Endodermal cell (in vitro differentiated cells): ENCODE measurements around the gene ECE1. TPM values are rescaled to one million over a fixed set of nuclear protein-coding genes. Genes with fewer than 3 reads are reported as not detected.
"Not testable (repeated sequence)": the region's sequence is repeated elsewhere in the genome, so short reads cannot be mapped to it uniquely, and the experiment has no call there.

Experiments
- DNase-seq: peaks from one replicate; pipeline ENCODE4 v3.0.0-alpha.2; 2017
- H3K27ac ChIP-seq: 2 replicates; pipeline ENCODE4 v1.5.1; 2013; ENCODE audit warnings: mild to moderate bottlenecking, low read depth, low read length, moderate library complexity
- H3K27me3 ChIP-seq: 2 replicates; pipeline ENCODE4 v1.6.1; 2013; ENCODE audit warnings: mild to moderate bottlenecking, low read length, moderate library complexity; ENCODE audit not compliant: insufficient read depth, control insufficient read depth, poor library complexity, severe bottlenecking
- H3K36me3 ChIP-seq: 2 replicates; pipeline ENCODE4 v1.7.0; 2013; ENCODE audit warnings: mild to moderate bottlenecking, low read length, moderate library complexity; ENCODE audit not compliant: control insufficient read depth, insufficient read depth
- H3K4me1 ChIP-seq: one replicate; pipeline ENCODE4 v1.7.0; 2013; ENCODE audit warnings: low read length; ENCODE audit not compliant: control insufficient read depth, insufficient read depth
- H3K4me3 ChIP-seq: 2 replicates; pipeline ENCODE4 v1.5.1; 2013; ENCODE audit warnings: mild to moderate bottlenecking, low read length, moderate library complexity
- H3K9ac ChIP-seq: 2 replicates; pipeline ENCODE4 v1.6.1; 2013; ENCODE audit warnings: mild to moderate bottlenecking, low read length, moderate library complexity; ENCODE audit not compliant: poor library complexity, severe bottlenecking; ENCODE audit errors: extremely low read depth
- H3K9me3 ChIP-seq: 2 replicates; pipeline ENCODE4 v1.6.1; 2013; ENCODE audit warnings: mild to moderate bottlenecking, low read length, moderate library complexity; ENCODE audit not compliant: control insufficient read depth
- H3K27ac Mint-ChIP-seq: 2 replicates; pipeline ENCODE4 v1.8.0; 2020; ENCODE audit warnings: mixed read lengths
- H3K27me3 Mint-ChIP-seq: 2 replicates; pipeline ENCODE4 v1.8.0; 2021; ENCODE audit warnings: mild to moderate bottlenecking, mixed read lengths; ENCODE audit not compliant: insufficient read depth
- H3K36me3 Mint-ChIP-seq: 2 replicates; pipeline ENCODE4 v1.8.0; 2020; ENCODE audit warnings: low read depth, mixed read lengths
- H3K4me1 Mint-ChIP-seq: 2 replicates; pipeline ENCODE4 v1.8.0; 2020; ENCODE audit warnings: mixed read lengths
- H3K4me3 Mint-ChIP-seq: 2 replicates; pipeline ENCODE4 v1.8.0; 2020; ENCODE audit warnings: mild to moderate bottlenecking, moderate library complexity, mixed read lengths
- H3K9me3 Mint-ChIP-seq: 2 replicates; pipeline ENCODE4 v1.8.0; 2020; ENCODE audit warnings: mild to moderate bottlenecking, mixed read lengths
- WGBS, 2 experiments: methylation state at CpG; one replicate each; pipeline versions ENCODE4 v1.1.5 to v1.1.7; 2013; ENCODE audit warnings: missing lambda C conversion rate in 2 of 2, mixed read lengths in 1 of 2; ENCODE audit not compliant: insufficient coverage in 1 of 2, insufficient read length in 1 of 2; 5-methylcytosine and 5-hydroxymethylcytosine counted together
- total RNA-seq, 2 donors: library from RNA; stranded (reverse); fragmentation: NEBNext Ultra II Directional in 1 of 2; extraction: Animal tissue kit (Norgen Biotek cat#: 25700) in 1 of 2; gene quantifications; 2 replicates in 1 of 2; 3 replicates in 1 of 2; pipeline ENCODE4 v1.2.1, GENCODE V29; 2021
- TF ChIP-seq, protein P1 (sequence below): fragments of 200-600 bp; sonication (generic); conservative IDR thresholded peaks from 2 replicates; pipeline ENCODE4 v1.5.0; 2021; ENCODE audit warnings: antibody characterized with exemption, mild to moderate bottlenecking

The ECE1 gene
- total RNA-seq, 2 donors from 2014 or later, result 47.8 to 57.9 TPM

DNA sequence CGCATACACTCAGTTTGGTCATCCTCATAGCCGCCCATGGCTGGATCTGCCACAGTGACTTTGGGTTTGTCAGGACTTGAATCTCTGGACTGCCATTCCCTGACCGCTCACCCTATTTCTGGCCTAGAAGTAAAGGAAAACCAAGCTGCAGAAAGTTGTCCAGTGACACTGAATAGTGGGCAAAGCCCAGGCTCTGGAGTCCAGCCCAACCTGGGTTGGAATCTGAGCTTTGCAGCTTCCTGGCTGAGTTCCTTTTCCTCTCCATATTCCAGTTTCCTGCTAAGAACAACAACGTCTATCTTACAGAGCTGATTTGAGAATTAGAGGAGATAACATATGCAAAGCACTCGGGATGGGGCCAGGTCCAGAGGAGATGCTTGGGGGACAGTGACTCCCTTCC, 98.0 kb downstream of the ECE1 start:
- peaks cover 16% of the 10 kb centered on the region for H3K27me3 ChIP-seq
- H3K4me3 Mint-ChIP-seq, result no peak overlapping the region

DNA sequence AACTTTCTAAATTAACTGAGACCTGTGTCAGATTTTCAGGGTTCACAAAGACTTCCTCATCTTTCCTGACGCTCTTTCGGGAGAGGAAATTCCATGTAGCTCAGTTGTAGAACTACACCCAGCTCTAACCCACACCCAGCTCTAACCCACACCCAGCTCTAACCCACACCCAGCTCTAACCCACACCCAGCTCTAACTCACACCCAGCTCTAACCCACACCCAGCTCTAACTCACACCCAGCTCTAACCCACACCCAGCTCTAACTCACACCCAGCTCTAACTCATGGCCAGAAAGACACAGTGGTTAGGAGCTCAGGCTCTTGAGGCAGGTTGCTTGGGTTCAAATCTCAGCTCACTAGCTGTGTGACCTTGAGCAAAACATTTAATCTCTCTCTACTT, 99.5 kb downstream of the ECE1 start:
- not testable (repeated sequence) for H3K9me3 ChIP-seq, H3K27ac ChIP-seq, H3K9ac ChIP-seq, DNase-seq, H3K9me3 Mint-ChIP-seq, H3K27ac Mint-ChIP-seq, H3K4me3 Mint-ChIP-seq, H3K36me3 Mint-ChIP-seq, H3K4me3 ChIP-seq, H3K36me3 ChIP-seq, H3K4me1 ChIP-seq
- H3K4me1 Mint-ChIP-seq, result peaks cover 23% of the 10 kb centered on the region
- WGBS, 2 experiments, result 60 to 80% methylated on average over 2 of the region's 2 CpGs
- H3K27me3 ChIP-seq, result peaks cover 16% of the 10 kb centered on the region
- peaks cover 76% of the 10 kb centered on the region for H3K27me3 Mint-ChIP-seq

More for the DNA sequence above, 98.0 kb downstream of the ECE1 start:
- no peak overlapping the region for H3K27ac ChIP-seq
- no peaks in the 10 kb centered on the region for H3K36me3 Mint-ChIP-seq
- H3K36me3 ChIP-seq, result no peaks in the 10 kb centered on the region
- TF ChIP-seq, protein P1, sequence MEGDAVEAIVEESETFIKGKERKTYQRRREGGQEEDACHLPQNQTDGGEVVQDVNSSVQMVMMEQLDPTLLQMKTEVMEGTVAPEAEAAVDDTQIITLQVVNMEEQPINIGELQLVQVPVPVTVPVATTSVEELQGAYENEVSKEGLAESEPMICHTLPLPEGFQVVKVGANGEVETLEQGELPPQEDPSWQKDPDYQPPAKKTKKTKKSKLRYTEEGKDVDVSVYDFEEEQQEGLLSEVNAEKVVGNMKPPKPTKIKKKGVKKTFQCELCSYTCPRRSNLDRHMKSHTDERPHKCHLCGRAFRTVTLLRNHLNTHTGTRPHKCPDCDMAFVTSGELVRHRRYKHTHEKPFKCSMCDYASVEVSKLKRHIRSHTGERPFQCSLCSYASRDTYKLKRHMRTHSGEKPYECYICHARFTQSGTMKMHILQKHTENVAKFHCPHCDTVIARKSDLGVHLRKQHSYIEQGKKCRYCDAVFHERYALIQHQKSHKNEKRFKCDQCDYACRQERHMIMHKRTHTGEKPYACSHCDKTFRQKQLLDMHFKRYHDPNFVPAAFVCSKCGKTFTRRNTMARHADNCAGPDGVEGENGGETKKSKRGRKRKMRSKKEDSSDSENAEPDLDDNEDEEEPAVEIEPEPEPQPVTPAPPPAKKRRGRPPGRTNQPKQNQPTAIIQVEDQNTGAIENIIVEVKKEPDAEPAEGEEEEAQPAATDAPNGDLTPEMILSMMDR, result no peak
- H3K9me3 ChIP-seq, result no peaks in the 10 kb centered on the region
- H3K9ac ChIP-seq, result no peak overlapping the region
- peaks cover 69% of the 10 kb centered on the region for H3K27me3 Mint-ChIP-seq
- no peak for DNase-seq
- no peaks in the 10 kb centered on the region for H3K9me3 Mint-ChIP-seq
- H3K4me3 ChIP-seq, result no peak overlapping the region
- no peak overlapping the region for H3K27ac Mint-ChIP-seq
- 66 to 79% methylated on average over 4 to 5 of the region's 5 CpGs for WGBS, 2 experiments
- H3K4me1 Mint-ChIP-seq, result peaks cover 23% of the 10 kb centered on the region
- H3K4me1 ChIP-seq, result no peaks in the 10 kb centered on the region

DNA sequence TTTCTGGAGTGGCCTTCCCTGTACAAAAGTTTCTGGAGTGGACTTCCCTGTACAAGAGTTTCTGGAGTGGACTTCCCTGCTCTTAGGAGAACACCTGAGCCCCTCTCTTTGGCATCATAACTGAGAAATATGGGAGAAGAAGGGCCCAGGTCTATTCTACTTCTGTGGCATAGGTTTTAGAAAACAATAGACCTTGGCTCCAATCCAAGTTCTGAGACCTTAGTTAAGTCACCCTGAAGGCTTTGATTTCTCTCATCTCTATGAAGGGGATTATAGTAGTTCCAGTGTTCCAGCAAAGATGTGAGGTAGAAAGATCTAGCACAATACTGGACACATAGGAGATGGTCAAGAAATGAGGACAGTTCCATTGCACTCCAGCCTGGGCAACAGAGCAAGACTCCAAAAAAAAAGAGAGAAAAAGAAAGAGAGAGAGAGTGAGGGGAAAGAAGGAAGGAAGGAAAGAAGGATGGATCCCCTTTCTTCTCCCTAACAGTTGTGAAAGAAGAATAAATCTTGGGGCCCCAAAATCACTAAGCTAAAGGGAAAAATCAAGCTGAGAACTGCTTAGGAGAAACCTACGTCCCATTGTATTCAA, 100.3 kb downstream of the ECE1 start:
- no peaks in the 10 kb centered on the region for H3K9me3 Mint-ChIP-seq
- H3K9me3 ChIP-seq, result no peaks in the 10 kb centered on the region
- peaks cover 22% of the 10 kb centered on the region for H3K4me1 Mint-ChIP-seq
- H3K36me3 Mint-ChIP-seq, result no peaks in the 10 kb centered on the region
- H3K4me3 Mint-ChIP-seq, result no peak overlapping the region
- no peaks in the 10 kb centered on the region for H3K4me1 ChIP-seq
- no peak overlapping the region for H3K4me3 ChIP-seq
- peaks cover 16% of the 10 kb centered on the region for H3K27me3 ChIP-seq
- peaks cover 74% of the 10 kb centered on the region for H3K27me3 Mint-ChIP-seq
- WGBS, 2 experiments, result 74% methylated on average over 1 of the region's 1 CpG; no CpG with 5 or more reads in 1 of the 2 experiments
- H3K27ac Mint-ChIP-seq, result no peak overlapping the region
- H3K36me3 ChIP-seq, result no peaks in the 10 kb centered on the region
- DNase-seq, result no peak
- no peak overlapping the region for H3K9ac ChIP-seq
- TF ChIP-seq, protein P1, result no peak
- no peak overlapping the region for H3K27ac ChIP-seq

DNA sequence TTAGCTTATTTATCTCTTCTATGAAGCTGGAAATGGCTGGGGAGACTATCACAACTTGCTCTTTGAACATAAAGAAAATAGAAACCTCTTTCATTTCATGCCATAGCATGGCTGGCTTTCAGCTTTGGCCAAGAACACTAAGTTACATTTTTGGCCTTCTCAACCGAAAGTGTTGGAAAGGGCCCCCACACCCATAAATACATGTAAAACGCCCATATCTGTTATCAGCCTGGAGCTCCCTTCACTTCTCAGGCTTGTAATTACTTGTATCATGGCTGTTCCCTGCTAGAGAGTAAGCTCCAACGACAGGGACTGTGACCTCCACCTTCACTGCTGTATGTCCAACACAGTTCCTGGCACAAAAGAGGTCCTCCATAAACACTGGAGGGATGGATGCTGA, 100.8 kb downstream of the ECE1 start:
- no peaks in the 10 kb centered on the region for H3K9me3 Mint-ChIP-seq

More for the DNA sequence above, 100.8 kb downstream of the ECE1 start:
- peaks cover 16% of the 10 kb centered on the region for H3K27me3 ChIP-seq
- Mint-ChIP-seq H3K27ac (no peak overlapping the region), H3K4me1 (peaks cover 21% of the 10 kb centered on the region), H3K36me3 (no peaks in the 10 kb centered on the region), H3K4me3 (no peak overlapping the region), H3K27me3 (peaks cover 76% of the 10 kb centered on the region)
- TF ChIP-seq, protein P1, result no peak
- no peak for DNase-seq
- WGBS, 2 experiments, result 63 to 67% methylated on average over 2 to 3 of the region's 3 CpGs
- H3K4me1 ChIP-seq, result no peaks in the 10 kb centered on the region
- H3K9ac ChIP-seq, result no peak overlapping the region
- no peaks in the 10 kb centered on the region for H3K36me3 ChIP-seq
- H3K4me3 ChIP-seq, result no peak overlapping the region
- no peak overlapping the region for H3K27ac ChIP-seq
- H3K9me3 ChIP-seq, result no peaks in the 10 kb centered on the region
